Measurements from ENCODE around the gene CCDC126. TPM values are rescaled to one million over a fixed set of nuclear protein-coding genes. Genes with fewer than 3 reads are reported as not detected.

Gene CCDC126
- total RNA-seq, 2 donors from 2014 or later, result 8.5 to 8.8 TPM

DNA sequence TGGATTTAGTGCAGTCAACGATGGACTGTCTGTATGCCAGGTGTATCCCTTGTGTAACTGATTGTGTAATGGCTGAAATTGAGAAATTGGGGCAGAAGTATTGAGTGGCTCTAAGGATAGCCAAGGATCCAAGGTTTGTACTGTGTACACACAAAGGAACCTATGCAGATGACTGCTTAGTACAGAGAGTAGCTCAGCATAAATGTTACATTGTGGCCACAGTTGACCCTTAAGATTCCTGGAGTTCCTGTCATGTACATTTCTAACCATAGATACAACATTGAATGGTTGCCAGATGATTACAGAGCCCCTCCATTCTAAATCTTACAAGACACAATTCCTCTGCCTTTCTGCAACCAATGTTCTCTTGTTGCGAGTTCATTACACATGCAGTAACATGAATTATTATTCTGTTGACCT lies 25.3 kb downstream of the CCDC126 start:
- Histone ChIP-seq H3K27ac (no peak overlapping the region), H3K9me3 (peaks cover 5% of the 10 kb centered on the region), H3K4me3 (no peak overlapping the region), H3K36me3 (peaks cover 2% of the 10 kb centered on the region), H3K4me1 (ENCODE audit: control insufficient read depth in 1 of 2, low read depth in 2 of 2) (no peaks in the 10 kb centered on the region), H3K27me3 (replicated peaks; ENCODE audit: insufficient read depth) (no peaks in the 10 kb centered on the region)
- ATAC-seq (ENCODE audit: insufficient number of reproducible peaks, low FRiP score, low read depth) (no peak), DNase-seq (ENCODE audit: low spot score) (no peak)
- TF ChIP-seq, protein P1, sequence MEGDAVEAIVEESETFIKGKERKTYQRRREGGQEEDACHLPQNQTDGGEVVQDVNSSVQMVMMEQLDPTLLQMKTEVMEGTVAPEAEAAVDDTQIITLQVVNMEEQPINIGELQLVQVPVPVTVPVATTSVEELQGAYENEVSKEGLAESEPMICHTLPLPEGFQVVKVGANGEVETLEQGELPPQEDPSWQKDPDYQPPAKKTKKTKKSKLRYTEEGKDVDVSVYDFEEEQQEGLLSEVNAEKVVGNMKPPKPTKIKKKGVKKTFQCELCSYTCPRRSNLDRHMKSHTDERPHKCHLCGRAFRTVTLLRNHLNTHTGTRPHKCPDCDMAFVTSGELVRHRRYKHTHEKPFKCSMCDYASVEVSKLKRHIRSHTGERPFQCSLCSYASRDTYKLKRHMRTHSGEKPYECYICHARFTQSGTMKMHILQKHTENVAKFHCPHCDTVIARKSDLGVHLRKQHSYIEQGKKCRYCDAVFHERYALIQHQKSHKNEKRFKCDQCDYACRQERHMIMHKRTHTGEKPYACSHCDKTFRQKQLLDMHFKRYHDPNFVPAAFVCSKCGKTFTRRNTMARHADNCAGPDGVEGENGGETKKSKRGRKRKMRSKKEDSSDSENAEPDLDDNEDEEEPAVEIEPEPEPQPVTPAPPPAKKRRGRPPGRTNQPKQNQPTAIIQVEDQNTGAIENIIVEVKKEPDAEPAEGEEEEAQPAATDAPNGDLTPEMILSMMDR (IDR thresholded peaks at IDR 0.05), result no peak

DNA sequence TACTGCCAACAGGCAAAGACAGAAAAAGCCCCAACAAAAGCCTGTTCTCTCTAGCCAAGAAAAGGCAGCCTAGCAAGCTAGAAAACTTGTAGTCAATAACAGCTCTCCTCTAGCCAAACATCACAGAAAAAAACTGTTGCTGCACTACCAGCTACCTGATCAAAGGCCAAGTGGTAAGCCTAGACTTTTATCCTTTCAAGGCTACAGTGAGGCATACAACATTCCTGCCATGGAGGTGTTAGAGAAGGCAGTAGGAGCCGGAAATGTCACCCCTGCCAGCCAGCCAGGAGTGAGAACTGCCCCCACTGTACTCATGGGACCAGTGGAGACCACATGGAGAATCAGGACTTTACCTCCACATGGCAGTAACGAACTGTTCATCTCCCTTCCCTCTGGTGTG lies 31.2 kb downstream of the CCDC126 start:
- Histone ChIP-seq H3K27ac (no peak overlapping the region), H3K27me3 (replicated peaks; ENCODE audit: insufficient read depth) (no peaks in the 10 kb centered on the region), H3K4me3 (no peak overlapping the region), H3K4me1 (ENCODE audit: control insufficient read depth in 1 of 2, low read depth in 2 of 2) (no peaks in the 10 kb centered on the region), H3K9me3 (no peaks in the 10 kb centered on the region), H3K36me3 (no peaks in the 10 kb centered on the region)
- TF ChIP-seq, protein P1 (IDR thresholded peaks at IDR 0.05), result no peak
- DNase-seq (ENCODE audit: low spot score), result no peak
- ATAC-seq (ENCODE audit: insufficient number of reproducible peaks, low FRiP score, low read depth), result no peak

DNA sequence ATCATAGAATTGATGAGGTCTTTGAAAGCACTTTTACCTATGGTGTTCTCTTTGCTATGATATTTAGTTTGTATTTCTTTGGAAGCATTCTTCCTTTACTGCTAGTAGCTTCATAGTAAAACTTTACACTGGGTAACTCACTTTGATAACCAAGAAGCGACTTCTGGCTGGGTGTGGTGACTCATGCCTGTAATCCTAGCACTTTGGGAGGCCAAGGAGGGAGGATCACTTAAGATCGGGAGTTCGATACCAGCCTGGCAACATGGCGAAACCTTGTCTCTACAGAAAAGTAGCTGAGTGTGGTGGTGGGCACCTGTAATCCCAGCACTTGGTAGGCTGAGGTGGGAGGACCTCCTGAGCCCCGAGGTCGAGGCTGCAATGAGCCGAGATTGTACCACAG lies 36.2 kb downstream of the CCDC126 start:
- DNase-seq (ENCODE audit: low spot score) (no peak), ATAC-seq (ENCODE audit: insufficient number of reproducible peaks, low FRiP score, low read depth) (no peak)
- no peak overlapping the region for H3K27ac ChIP-seq
- no peaks in the 10 kb centered on the region for H3K9me3 ChIP-seq
- H3K36me3 ChIP-seq, result no peaks in the 10 kb centered on the region
- H3K4me1 ChIP-seq (ENCODE audit: control insufficient read depth in 1 of 2, low read depth in 2 of 2), result no peaks in the 10 kb centered on the region
- no peaks in the 10 kb centered on the region for H3K27me3 ChIP-seq (replicated peaks; ENCODE audit: insufficient read depth)
- TF ChIP-seq, protein P1 (IDR thresholded peaks at IDR 0.05), result no peak
- H3K4me3 ChIP-seq, result no peak overlapping the region

DNA sequence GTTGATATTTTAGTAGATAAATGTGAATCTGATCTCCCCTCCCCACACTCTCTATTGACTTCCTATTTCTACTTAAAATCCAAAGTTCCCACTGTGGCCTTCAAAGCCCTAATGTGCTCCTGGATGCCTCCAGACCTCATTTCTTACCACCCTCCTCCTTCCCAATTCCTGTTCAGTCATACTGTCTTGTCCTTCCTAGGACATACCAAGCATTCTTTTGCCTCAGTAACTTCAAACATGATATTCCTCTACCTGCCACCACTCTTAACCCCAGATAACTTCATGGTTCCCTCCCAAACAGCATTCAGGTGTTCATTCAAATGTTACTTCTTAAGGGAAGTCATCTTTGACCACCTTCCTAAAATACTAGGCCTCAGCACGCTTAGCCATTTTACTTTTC lies 48.6 kb downstream of the CCDC126 start:
- Histone ChIP-seq H3K4me3 (no peak overlapping the region), H3K27ac (no peak overlapping the region), H3K36me3 (no peaks in the 10 kb centered on the region), H3K27me3 (replicated peaks; ENCODE audit: insufficient read depth) (no peaks in the 10 kb centered on the region), H3K9me3 (no peaks in the 10 kb centered on the region), H3K4me1 (ENCODE audit: control insufficient read depth in 1 of 2, low read depth in 2 of 2) (no peaks in the 10 kb centered on the region)
- TF ChIP-seq, protein P1 (IDR thresholded peaks at IDR 0.05), result no peak
- DNase-seq (ENCODE audit: low spot score) (no peak), ATAC-seq (ENCODE audit: insufficient number of reproducible peaks, low FRiP score, low read depth) (no peak)

DNA sequence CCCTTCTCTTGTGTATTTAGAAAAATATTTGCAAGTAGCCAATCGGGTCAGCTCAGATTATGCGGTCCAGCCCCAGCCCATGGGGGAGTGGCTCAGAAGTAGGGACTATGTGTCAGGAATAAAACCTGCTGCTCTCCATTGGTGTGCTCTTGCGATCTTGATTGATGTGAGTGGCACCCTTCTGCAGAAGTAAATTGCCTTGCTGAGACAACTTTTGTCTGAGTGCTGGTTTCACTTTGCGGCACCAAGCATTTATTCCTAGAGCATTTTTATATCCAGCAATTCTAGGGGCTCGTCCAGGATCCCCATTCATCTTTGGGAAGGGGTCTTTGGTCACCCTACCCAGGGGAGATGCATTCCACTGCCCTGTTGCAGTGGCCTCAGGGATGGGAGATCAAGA lies 56.8 kb downstream of the CCDC126 start:
- H3K4me3 ChIP-seq, result no peak overlapping the region
- no peak overlapping the region for H3K27ac ChIP-seq
- H3K36me3 ChIP-seq, result no peaks in the 10 kb centered on the region
- H3K9me3 ChIP-seq, result peaks cover 23% of the 10 kb centered on the region
- TF ChIP-seq, protein P1 (IDR thresholded peaks at IDR 0.05), result no peak
- H3K27me3 ChIP-seq (replicated peaks; ENCODE audit: insufficient read depth), result no peaks in the 10 kb centered on the region
- no peaks in the 10 kb centered on the region for H3K4me1 ChIP-seq (ENCODE audit: control insufficient read depth in 1 of 2, low read depth in 2 of 2)
- no peak for DNase-seq (ENCODE audit: low spot score)
- ATAC-seq (ENCODE audit: insufficient number of reproducible peaks, low FRiP score, low read depth), result no peak

Measured in thoracic aorta (tissue), 2 donors.